GM18526 (cell line): ENCODE data around the gene DNAJB6.

Source experiments
- POLR2A ChIP-seq: IDR thresholded peaks from 3 replicates; pipeline ENCODE4 v1.6.1; 2011; ENCODE audit not compliant: insufficient read length; ENCODE audit errors: extremely low read depth

DNAJB6 gene

GRCh38 chr7:157462840-157463239 is 126.0 kb downstream of the DNAJB6 start:
- no peak for TF ChIP-seq POLR2A

- no peak for TF ChIP-seq POLR2A
Measured at GRCh38 chr7:157463245-157463644, 126.4 kb downstream of the DNAJB6 start.

GRCh38 chr7:157464111-157464970 is 127.5 kb downstream of the DNAJB6 start:
- no peak for TF ChIP-seq POLR2A

- TF ChIP-seq POLR2A: no peak
Measured at GRCh38 chr7:157464971-157465886, 128.4 kb downstream of the DNAJB6 start.

DNA sequence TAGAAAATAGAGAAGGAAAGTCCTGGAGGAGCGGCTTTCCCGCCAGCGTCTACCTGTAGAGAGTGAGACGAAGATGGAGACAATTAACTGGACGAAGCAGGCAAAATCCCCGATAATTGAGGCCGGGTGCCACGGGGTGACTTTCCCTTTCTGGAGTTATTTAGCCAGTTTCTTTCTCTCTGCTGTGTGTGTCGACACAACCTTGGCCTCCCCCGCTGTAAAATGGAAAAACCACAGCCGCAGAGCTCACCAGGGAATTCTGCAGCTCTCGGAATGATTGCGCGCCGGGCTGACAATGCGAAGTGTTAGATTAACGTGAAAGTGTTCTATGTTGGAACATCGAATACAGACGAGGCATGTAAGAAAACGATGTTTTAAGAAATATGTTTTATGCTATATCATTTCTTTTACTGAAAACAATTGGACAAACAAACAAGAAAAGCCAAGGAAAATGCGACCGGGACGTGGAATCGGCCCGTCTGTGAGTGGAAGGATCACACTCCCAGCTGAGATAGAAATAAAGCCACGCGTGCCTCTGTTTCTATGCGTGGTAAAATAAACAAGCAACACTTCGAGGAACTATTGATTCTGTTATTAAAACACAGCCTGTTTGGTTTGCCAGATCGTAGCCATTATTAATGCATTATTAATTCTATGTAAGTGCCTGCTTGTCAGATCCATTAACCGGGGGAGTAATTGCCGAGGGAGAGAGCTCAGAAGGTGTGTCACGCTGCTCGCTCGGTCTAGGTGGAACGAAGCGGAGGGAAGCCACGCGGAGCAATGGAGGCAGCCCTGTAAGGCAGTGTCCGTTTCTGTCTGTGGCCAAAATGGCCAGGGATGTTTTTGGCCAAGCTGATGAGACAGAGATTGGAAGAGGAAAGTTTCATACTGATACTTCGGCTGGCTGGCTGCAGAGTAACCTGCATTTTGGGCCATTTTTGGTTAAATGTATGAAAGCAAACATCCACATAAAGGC is 129.4 kb downstream of the DNAJB6 start:
- TF ChIP-seq POLR2A: no peak

GRCh38 chr7:157466867-157467261 is 130.1 kb downstream of the DNAJB6 start:
- no peak for TF ChIP-seq POLR2A
